MCF 10A (cell line): ENCODE results near the gene OLFM1. TPM values are rescaled to one million over a fixed set of nuclear protein-coding genes. Genes with fewer than 3 reads are reported as not detected.

ENCODE experiments used
- BruUV-seq: library from RNA; stranded (reverse); fragments of 400-500 nt; replicated peaks from 2 replicates; lab custom pipeline; 2021; lab: Mats Ljungman, UMichigan
- CTCF ChIA-PET: fragments of 300-600 bp; sonication (Branson Sonifier 250); formaldehyde crosslinking; extraction: SDS; loops from one replicate; lab custom pipeline; 2021; ENCODE audit warnings: antibody characterized with exemption, inconsistent platforms; lab: Yijun Ruan, JAX
- POLR2A ChIA-PET: fragments of 300-600, 350-650 bp; sonication (Branson Sonifier 250); formaldehyde crosslinking; extraction: SDS; loops from one replicate; lab custom pipeline; 2020; ENCODE audit warnings: antibody characterized with exemption, inconsistent platforms; lab: Yijun Ruan, JAX
- DNase-seq: peaks from one replicate; pipeline ENCODE4 v3.0.0-alpha.2; 2018; ENCODE audit not compliant: unreplicated experiment
- H3K27ac Mint-ChIP-seq: one replicate; pipeline ENCODE4 v1.8.0; 2022; ENCODE audit warnings: mild to moderate bottlenecking, low read depth, mixed read lengths; ENCODE audit not compliant: unreplicated experiment
- H3K27me3 Mint-ChIP-seq: one replicate; pipeline ENCODE4 v1.8.0; 2022; ENCODE audit warnings: mixed read lengths; ENCODE audit not compliant: insufficient read depth, unreplicated experiment
- H3K36me3 Mint-ChIP-seq: one replicate; pipeline ENCODE4 v1.8.0; 2022; ENCODE audit warnings: mild to moderate bottlenecking, moderate library complexity, mixed read lengths; ENCODE audit not compliant: insufficient read depth, unreplicated experiment
- H3K4me1 Mint-ChIP-seq: one replicate; pipeline ENCODE4 v1.8.0; 2022; ENCODE audit warnings: mixed read lengths; ENCODE audit not compliant: insufficient read depth, unreplicated experiment
- H3K4me3 Mint-ChIP-seq: one replicate; pipeline ENCODE4 v1.8.0; 2022; ENCODE audit warnings: mild to moderate bottlenecking, moderate library complexity, mixed read lengths; ENCODE audit not compliant: unreplicated experiment
- H3K9me3 Mint-ChIP-seq: one replicate; pipeline ENCODE4 v1.8.0; 2022; ENCODE audit warnings: mixed read lengths; ENCODE audit not compliant: unreplicated experiment
- intact Hi-C: fragments of 100-400 bp; cut with micrococcal nuclease; formaldehyde crosslinking; loops from 2 replicates; pipeline ENCODE4 v1.14.1; 2022
- total RNA-seq: library from RNA; stranded (reverse); gene quantifications from 2 replicates; pipeline ENCODE4 v1.2.3, GENCODE V29; 2022
- TF ChIP-seq, protein P1 (sequence below): fragments of 200-600 bp; IDR thresholded peaks from one replicate; pipeline ENCODE4 v1.8.0; 2022; ENCODE audit warnings: antibody characterized with exemption, mild to moderate bottlenecking; ENCODE audit not compliant: unreplicated experiment

Gene OLFM1
- total RNA-seq, 1 experiment from 2014 or later: not detected

DNA sequence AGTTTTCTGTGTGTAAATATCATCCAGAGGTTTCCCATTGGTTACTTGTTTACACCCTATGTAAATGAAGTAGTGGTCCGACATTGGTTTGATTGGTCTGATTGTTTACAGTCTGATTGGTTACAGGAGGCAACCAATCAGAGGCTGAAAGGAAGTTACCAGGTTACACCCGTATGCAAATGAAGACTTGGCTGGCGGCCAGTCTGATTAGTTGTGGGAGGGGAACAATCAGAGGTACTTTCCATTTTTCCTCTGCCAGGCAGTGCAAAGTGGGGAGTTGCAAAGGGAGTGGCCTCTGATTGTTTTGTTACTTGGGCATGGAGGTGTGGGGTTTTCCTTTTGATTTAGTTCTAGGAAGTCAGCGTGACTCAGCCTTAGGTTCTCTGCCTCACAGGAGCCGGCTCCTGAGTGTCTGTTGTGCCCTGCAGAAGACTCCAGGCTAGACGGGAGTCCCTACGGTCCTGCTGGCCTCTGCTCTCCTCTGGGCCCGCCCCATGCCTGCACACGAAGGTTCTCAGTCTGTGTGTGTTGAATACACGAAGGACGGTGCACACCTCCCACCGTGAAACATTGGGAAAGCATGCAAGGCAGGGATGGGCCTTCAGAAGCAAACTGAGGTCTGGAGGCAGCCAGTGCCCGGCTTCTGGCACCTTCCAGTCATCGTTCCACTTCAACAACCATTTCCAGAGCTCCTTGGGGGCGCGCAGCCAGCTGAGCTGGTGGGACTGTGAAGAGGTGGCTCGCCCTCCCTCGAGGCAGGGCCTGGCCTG lies 42.9 kb downstream of the OLFM1 start:
- Mint-ChIP-seq H3K9me3 (peaks cover 7% of the 10 kb centered on the region), H3K4me1 (no peaks in the 10 kb centered on the region), H3K36me3 (no peaks in the 10 kb centered on the region), H3K4me3 (no peak overlapping the region), H3K27me3 (no peaks in the 10 kb centered on the region), H3K27ac (no peak overlapping the region)
- intact Hi-C loops: no loop called here
- POLR2A ChIA-PET: no interaction called here
- peak; percentile 86 for DNase-seq
- CTCF ChIA-PET: no interaction called here
- TF ChIP-seq, protein P1, sequence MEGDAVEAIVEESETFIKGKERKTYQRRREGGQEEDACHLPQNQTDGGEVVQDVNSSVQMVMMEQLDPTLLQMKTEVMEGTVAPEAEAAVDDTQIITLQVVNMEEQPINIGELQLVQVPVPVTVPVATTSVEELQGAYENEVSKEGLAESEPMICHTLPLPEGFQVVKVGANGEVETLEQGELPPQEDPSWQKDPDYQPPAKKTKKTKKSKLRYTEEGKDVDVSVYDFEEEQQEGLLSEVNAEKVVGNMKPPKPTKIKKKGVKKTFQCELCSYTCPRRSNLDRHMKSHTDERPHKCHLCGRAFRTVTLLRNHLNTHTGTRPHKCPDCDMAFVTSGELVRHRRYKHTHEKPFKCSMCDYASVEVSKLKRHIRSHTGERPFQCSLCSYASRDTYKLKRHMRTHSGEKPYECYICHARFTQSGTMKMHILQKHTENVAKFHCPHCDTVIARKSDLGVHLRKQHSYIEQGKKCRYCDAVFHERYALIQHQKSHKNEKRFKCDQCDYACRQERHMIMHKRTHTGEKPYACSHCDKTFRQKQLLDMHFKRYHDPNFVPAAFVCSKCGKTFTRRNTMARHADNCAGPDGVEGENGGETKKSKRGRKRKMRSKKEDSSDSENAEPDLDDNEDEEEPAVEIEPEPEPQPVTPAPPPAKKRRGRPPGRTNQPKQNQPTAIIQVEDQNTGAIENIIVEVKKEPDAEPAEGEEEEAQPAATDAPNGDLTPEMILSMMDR: no peak
- no TSS peak for BruUV-seq

- POLR2A ChIA-PET: no interaction called here
Measured at GRCh38 chr9:135131488-135131887, 44.0 kb downstream of the OLFM1 start.

GRCh38 chr9:135132008-135132407 lies 44.5 kb downstream of the OLFM1 start:
- no peak overlapping the region for H3K27ac Mint-ChIP-seq
- ChIA-PET POLR2A (no interaction called here), CTCF (interaction anchor here (0.7 kb wide), 1 partner anchor 487 kb away, joined by 3 read pairs; no protein-coding TSS in a partner anchor)
- DNase-seq: no peak
- H3K36me3 Mint-ChIP-seq: no peaks in the 10 kb centered on the region
- TF ChIP-seq, protein P1: no peak
- H3K4me3 Mint-ChIP-seq: no peak overlapping the region
- intact Hi-C loops: no loop called here
- BruUV-seq: no TSS peak
- peaks cover 7% of the 10 kb centered on the region for H3K9me3 Mint-ChIP-seq
- no peaks in the 10 kb centered on the region for H3K27me3 Mint-ChIP-seq
- H3K4me1 Mint-ChIP-seq: no peaks in the 10 kb centered on the region

More at GRCh38 chr9:135131488-135131887, 44.0 kb downstream of the OLFM1 start:
- Mint-ChIP-seq H3K9me3 (peaks cover 7% of the 10 kb centered on the region), H3K27me3 (no peaks in the 10 kb centered on the region), H3K4me3 (no peak overlapping the region), H3K27ac (no peak overlapping the region), H3K4me1 (no peaks in the 10 kb centered on the region), H3K36me3 (no peaks in the 10 kb centered on the region)
- TF ChIP-seq, protein P1: no peak
- no TSS peak for BruUV-seq
- CTCF ChIA-PET: no interaction called here
- no peak for DNase-seq
- intact Hi-C loops: no loop called here

- H3K27ac Mint-ChIP-seq: no peak overlapping the region
Measured at GRCh38 chr9:135134268-135135022, 47.0 kb downstream of the OLFM1 start.

More at GRCh38 chr9:135134268-135135022, 47.0 kb downstream of the OLFM1 start:
- ChIA-PET POLR2A (no interaction called here), CTCF (no interaction called here)
- DNase-seq: no peak
- Mint-ChIP-seq H3K9me3 (peaks cover 7% of the 10 kb centered on the region), H3K4me1 (no peaks in the 10 kb centered on the region), H3K4me3 (no peak overlapping the region), H3K36me3 (no peaks in the 10 kb centered on the region), H3K27me3 (no peaks in the 10 kb centered on the region)
- no TSS peak for BruUV-seq
- intact Hi-C loops: no loop called here
- TF ChIP-seq, protein P1: no peak
